ENCODE data around the gene PTPRN2.

Gene PTPRN2

DNA sequence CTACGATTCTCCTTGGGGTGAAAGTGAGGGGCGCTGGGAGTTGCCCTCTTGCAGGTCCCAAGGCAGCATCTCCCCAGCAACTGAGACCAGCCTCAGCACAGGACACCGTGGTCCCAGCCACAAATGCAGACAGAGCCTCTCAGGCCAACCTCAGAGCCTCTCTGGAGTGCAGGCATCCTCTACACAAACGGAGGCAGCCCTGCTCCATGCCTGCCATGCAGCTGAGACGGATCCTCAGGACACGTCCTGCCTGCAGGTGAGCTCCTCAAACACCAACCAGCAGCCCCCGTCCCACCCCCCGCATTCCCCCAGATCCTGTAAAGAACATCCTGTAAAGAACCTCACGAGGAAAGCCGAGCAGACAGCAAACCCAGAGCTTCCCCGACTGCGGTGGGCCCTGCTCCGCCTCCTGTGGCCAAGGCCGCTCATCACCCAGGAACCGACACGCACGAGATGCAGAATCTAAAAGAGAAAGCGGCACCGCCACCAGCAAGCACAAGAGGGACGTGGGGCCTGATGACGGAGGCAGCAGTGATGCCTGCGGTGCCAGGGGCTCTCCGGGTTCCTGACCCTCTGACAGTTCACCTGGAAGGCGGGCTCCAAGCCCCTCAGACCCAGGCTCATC, 186.9 kb downstream of the PTPRN2 start:
- no peak for DNase-seq (ENCODE audit: low spot score)
- TF ChIP-seq, protein P1, sequence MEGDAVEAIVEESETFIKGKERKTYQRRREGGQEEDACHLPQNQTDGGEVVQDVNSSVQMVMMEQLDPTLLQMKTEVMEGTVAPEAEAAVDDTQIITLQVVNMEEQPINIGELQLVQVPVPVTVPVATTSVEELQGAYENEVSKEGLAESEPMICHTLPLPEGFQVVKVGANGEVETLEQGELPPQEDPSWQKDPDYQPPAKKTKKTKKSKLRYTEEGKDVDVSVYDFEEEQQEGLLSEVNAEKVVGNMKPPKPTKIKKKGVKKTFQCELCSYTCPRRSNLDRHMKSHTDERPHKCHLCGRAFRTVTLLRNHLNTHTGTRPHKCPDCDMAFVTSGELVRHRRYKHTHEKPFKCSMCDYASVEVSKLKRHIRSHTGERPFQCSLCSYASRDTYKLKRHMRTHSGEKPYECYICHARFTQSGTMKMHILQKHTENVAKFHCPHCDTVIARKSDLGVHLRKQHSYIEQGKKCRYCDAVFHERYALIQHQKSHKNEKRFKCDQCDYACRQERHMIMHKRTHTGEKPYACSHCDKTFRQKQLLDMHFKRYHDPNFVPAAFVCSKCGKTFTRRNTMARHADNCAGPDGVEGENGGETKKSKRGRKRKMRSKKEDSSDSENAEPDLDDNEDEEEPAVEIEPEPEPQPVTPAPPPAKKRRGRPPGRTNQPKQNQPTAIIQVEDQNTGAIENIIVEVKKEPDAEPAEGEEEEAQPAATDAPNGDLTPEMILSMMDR (IDR thresholded peaks at IDR 0.05; ENCODE audit: extremely low read depth, insufficient read depth, missing control alignments) = no peak
- in situ Hi-C loops (cut with MboI; ENCODE audit: low pct_unique_long_range_greater_than_20kb, low sequenced_read_pairs, unreplicated experiment) = no loop called here

DNA sequence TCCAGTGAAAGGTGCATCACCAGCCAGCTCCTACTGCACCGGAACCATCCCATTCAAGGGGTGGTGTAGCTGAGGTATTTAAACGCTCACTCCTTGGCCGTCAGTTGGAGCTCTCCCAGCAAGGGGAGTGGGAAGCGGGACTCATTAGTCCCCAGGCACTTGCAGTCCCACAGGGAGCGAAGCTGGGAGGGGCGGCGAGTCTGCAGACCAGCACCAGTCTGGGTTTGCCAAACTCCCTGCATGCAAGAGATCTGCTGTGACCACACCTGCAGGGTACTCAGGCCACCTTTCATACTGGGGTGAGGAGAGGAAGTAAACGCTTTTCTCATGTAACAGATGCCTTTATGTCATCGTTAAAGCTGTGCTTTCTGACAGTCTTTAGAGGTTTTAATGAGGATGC, 187.9 kb downstream of the PTPRN2 start:
- DNase-seq (ENCODE audit: low spot score) = no peak
- in situ Hi-C loops (cut with MboI; ENCODE audit: low pct_unique_long_range_greater_than_20kb, low sequenced_read_pairs, unreplicated experiment) = no loop called here
- TF ChIP-seq, protein P1 (IDR thresholded peaks at IDR 0.05; ENCODE audit: extremely low read depth, insufficient read depth, missing control alignments) = no peak

DNA sequence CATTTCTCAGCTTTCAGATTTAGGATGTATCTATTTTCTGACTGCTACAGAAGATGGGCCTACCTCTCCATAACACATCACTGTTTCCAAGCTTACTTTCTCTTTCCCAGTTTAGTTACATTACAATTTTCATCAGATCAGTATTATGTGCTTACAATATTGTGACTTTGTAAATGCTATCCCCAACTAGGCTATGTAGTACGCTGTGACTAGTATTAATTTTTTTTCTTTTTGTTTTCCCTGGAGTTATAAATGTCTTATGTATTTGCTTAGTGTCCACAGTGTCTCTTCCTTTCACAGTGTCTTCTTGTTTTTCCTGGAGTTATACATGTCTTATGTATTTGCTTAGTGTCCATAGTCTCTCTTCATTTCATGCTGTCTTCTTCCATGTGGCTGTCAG, 188.9 kb downstream of the PTPRN2 start:
- TF ChIP-seq, protein P1 (IDR thresholded peaks at IDR 0.05; ENCODE audit: extremely low read depth, insufficient read depth, missing control alignments) = no peak
- DNase-seq (ENCODE audit: low spot score) = no peak
- in situ Hi-C loops (cut with MboI; ENCODE audit: low pct_unique_long_range_greater_than_20kb, low sequenced_read_pairs, unreplicated experiment) = no loop called here

DNA sequence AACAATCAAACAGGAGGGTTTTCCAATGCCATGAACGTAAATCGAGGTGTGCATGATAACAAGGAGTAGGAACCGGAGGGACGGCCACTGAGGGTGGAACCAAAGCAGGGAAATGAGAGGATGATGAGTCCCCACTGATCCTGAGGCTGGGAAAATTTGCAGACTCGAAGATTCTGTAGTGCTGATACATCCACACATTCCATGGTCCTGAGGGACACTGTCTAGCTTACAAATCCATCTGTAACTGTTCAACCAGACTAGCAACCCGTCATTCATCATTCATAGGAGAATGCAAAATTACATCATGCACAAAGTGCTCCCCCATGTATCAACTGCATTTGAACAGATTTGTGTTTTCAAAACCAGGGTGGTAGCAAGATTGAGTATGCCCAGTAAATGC, 189.7 kb downstream of the PTPRN2 start:
- DNase-seq (ENCODE audit: low spot score) = no peak
- TF ChIP-seq, protein P1 (IDR thresholded peaks at IDR 0.05; ENCODE audit: extremely low read depth, insufficient read depth, missing control alignments) = no peak
- in situ Hi-C loops (cut with MboI; ENCODE audit: low pct_unique_long_range_greater_than_20kb, low sequenced_read_pairs, unreplicated experiment) = no loop called here

DNA sequence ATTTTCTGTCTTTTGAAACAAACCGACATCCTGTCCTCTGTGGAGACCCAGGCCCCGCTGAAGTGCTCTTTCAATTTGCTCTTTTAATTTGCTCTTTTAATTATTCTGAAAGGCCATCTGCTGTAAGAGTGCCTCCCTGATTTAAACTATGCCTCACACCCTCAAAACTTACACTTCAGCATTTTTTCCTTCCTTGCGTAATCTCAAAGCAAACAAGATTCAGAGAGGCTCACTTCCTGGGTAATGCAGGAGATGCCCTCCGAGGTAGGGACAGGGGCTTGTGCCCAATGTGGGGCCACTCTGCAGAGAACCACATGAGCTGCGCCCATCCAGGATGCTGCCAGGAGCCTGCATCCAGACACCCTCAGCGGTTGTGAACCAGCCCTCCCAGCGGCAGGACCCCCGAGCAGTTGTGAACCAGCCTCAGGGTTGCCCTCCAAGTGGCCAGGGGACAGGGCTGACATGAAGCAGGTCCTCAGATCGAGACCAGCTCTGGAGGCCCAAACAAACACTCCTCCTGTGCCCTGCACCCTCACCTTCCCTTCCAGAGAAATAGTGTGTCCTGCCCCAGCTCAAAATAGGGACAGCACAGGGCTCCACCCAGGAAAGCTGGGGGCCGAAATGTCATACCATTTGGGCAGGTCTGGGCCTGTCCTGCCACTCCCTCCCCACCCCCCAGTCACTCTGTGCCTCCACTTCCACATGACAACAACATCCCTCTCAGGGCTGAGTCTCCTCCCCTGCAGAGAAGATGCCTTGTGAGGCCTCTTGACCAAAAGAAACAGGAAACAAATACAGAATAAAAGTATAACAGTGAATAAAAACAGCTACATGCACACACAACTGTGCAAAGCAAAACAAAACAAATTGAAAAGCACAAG, 190.4 kb downstream of the PTPRN2 start:
- TF ChIP-seq, protein P1 (IDR thresholded peaks at IDR 0.05; ENCODE audit: extremely low read depth, insufficient read depth, missing control alignments) = no peak
- in situ Hi-C loops (cut with MboI; ENCODE audit: low pct_unique_long_range_greater_than_20kb, low sequenced_read_pairs, unreplicated experiment) = no loop called here
- no peak for DNase-seq (ENCODE audit: low spot score)

DNA sequence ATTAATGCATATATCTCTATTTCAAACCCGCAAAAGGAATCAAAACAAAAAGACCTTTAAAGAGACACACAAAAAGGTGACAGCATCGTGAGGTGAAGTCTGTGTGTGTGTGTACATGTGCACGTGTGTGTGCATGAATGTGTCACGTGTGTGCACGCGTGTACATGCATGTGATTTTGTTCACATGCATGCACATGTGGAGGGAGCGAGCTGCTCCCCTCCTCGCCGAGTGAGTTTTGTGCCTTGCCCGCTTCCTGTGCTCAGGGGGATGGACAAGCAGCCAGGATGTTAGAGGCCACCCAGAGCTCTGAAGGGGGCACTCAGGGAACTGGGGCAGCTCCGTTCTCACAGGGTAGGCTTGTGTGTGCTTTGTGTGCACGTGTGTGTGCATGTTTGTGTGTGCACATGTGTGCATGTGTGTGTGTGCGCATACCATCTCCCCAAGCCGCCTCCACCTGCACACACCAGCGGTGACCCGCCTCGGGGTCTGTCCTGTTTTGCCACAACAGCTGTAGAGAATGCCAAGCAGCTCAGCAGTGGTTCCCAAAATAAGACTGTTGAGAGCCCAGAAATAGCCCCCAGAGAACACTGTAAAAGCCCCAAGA, 191.2 kb downstream of the PTPRN2 start:
- in situ Hi-C loops (cut with MboI; ENCODE audit: low pct_unique_long_range_greater_than_20kb, low sequenced_read_pairs, unreplicated experiment) = no loop called here
- TF ChIP-seq, protein P1 (IDR thresholded peaks at IDR 0.05; ENCODE audit: extremely low read depth, insufficient read depth, missing control alignments) = no peak
- no peak for DNase-seq (ENCODE audit: low spot score)
